Endodermal cell (in vitro differentiated cells): ENCODE data around the gene SLC25A31. TPM values are rescaled to one million over a fixed set of nuclear protein-coding genes. Genes with fewer than 3 reads are reported as not detected.

Experiments used
- DNase-seq: peaks from one replicate; pipeline ENCODE4 v3.0.0-alpha.2; 2017
- H3K27ac ChIP-seq: 2 replicates; pipeline ENCODE4 v1.5.1; 2013; ENCODE audit warnings: mild to moderate bottlenecking, low read depth, low read length, moderate library complexity
- H3K27me3 ChIP-seq: 2 replicates; pipeline ENCODE4 v1.6.1; 2013; ENCODE audit warnings: mild to moderate bottlenecking, low read length, moderate library complexity; ENCODE audit not compliant: insufficient read depth, control insufficient read depth, poor library complexity, severe bottlenecking
- H3K36me3 ChIP-seq: 2 replicates; pipeline ENCODE4 v1.7.0; 2013; ENCODE audit warnings: mild to moderate bottlenecking, low read length, moderate library complexity; ENCODE audit not compliant: control insufficient read depth, insufficient read depth
- H3K4me1 ChIP-seq: one replicate; pipeline ENCODE4 v1.7.0; 2013; ENCODE audit warnings: low read length; ENCODE audit not compliant: control insufficient read depth, insufficient read depth
- H3K4me3 ChIP-seq: 2 replicates; pipeline ENCODE4 v1.5.1; 2013; ENCODE audit warnings: mild to moderate bottlenecking, low read length, moderate library complexity
- H3K9ac ChIP-seq: 2 replicates; pipeline ENCODE4 v1.6.1; 2013; ENCODE audit warnings: mild to moderate bottlenecking, low read length, moderate library complexity; ENCODE audit not compliant: poor library complexity, severe bottlenecking; ENCODE audit errors: extremely low read depth
- H3K9me3 ChIP-seq: 2 replicates; pipeline ENCODE4 v1.6.1; 2013; ENCODE audit warnings: mild to moderate bottlenecking, low read length, moderate library complexity; ENCODE audit not compliant: control insufficient read depth
- H3K27ac Mint-ChIP-seq: 2 replicates; pipeline ENCODE4 v1.8.0; 2020; ENCODE audit warnings: mixed read lengths
- H3K27me3 Mint-ChIP-seq: 2 replicates; pipeline ENCODE4 v1.8.0; 2021; ENCODE audit warnings: mild to moderate bottlenecking, mixed read lengths; ENCODE audit not compliant: insufficient read depth
- H3K36me3 Mint-ChIP-seq: 2 replicates; pipeline ENCODE4 v1.8.0; 2020; ENCODE audit warnings: low read depth, mixed read lengths
- H3K4me1 Mint-ChIP-seq: 2 replicates; pipeline ENCODE4 v1.8.0; 2020; ENCODE audit warnings: mixed read lengths
- H3K4me3 Mint-ChIP-seq: 2 replicates; pipeline ENCODE4 v1.8.0; 2020; ENCODE audit warnings: mild to moderate bottlenecking, moderate library complexity, mixed read lengths
- H3K9me3 Mint-ChIP-seq: 2 replicates; pipeline ENCODE4 v1.8.0; 2020; ENCODE audit warnings: mild to moderate bottlenecking, mixed read lengths
- CTCF ChIP-seq: fragments of 200-600 bp; sonication (generic); conservative IDR thresholded peaks from 2 replicates; pipeline ENCODE4 v1.5.0; 2021; ENCODE audit warnings: antibody characterized with exemption, mild to moderate bottlenecking
- WGBS, 2 experiments: methylation state at CpG; one replicate each; pipeline versions ENCODE4 v1.1.5 to v1.1.7; 2013; ENCODE audit warnings: missing lambda C conversion rate in 2 of 2, mixed read lengths in 1 of 2; ENCODE audit not compliant: insufficient coverage in 1 of 2, insufficient read length in 1 of 2; 5-methylcytosine and 5-hydroxymethylcytosine counted together
- total RNA-seq, 2 donors: library from RNA; stranded (reverse); fragmentation: NEBNext Ultra II Directional in 1 of 2; extraction: Animal tissue kit (Norgen Biotek cat#: 25700) in 1 of 2; gene quantifications; 2 replicates in 1 of 2; 3 replicates in 1 of 2; pipeline ENCODE4 v1.2.1, GENCODE V29; 2021

Gene SLC25A31
- total RNA-seq, 2 donors from 2014 or later = not detected

DNA sequence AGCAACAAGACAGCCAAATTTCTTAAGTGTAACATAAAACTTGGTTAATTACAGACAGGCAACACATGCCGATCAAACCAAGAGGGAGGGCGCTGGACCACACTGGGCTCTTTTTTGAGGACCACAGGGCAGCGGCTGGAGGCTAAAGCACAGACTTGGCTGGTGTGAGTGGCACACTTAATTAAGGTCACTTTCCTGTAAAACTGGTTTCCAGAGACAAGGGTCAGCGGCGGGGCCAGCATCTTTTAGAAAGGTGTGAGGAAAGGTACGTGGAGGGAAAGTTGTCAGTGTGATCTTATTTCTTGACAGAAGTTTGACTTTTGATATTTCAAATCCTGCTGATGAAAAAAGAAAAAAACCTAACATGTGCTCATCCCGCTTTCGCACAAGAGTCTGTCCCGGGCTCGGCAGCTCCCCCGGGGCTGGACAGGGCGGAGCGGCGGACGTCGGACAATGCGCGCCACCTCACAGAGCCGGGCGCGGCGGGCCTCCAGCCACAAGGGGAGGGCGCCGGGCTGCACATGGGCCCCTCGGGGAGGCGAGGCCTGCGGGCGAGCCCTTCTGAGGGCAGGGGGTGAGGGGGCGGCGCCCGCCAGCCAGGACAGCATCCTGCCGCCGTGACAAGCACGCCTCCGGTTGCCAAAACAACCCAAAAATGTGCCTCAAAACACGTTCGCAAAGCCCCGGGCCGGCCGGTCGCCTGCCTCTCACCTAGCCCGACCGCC is 51.3 kb downstream of the SLC25A31 start:
- Histone ChIP-seq H3K27me3 (peaks cover 35% of the 10 kb centered on the region), H3K27ac (no peak overlapping the region), H3K9ac (peak overlapping the region; percentile 81), H3K4me1 (peaks cover 4% of the 10 kb centered on the region), H3K4me3 (peak overlapping the region; percentile 97), H3K9me3 (no peaks in the 10 kb centered on the region), H3K36me3 (no peaks in the 10 kb centered on the region)
- Mint-ChIP-seq H3K36me3 (no peaks in the 10 kb centered on the region), H3K9me3 (no peaks in the 10 kb centered on the region), H3K4me1 (peaks cover 15% of the 10 kb centered on the region), H3K27me3 (peaks cover 39% of the 10 kb centered on the region), H3K27ac (no peak overlapping the region), H3K4me3 (peak overlapping the region; percentile 79)
- WGBS, 2 experiments = 51 to 56% methylated on average over 28 to 43 of the region's 43 CpGs
- DNase-seq = no peak
- no peak for TF ChIP-seq CTCF

DNA sequence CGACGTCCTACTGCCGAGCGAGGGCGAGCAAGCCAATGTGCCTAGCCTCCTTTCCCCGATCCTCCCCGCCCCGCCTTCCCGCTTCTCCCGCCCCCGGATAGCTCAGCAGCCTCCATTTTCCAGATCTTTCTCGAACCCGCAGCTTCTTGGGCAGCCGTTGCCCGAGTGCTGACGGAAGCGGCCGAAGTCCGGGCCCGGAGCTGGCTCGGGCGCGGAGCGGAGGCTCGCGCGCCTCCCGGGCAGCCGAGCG is 51.8 kb downstream of the SLC25A31 start:
- Histone ChIP-seq H3K9me3 (no peaks in the 10 kb centered on the region), H3K4me3 (peak overlapping the region; percentile 97), H3K4me1 (peaks cover 4% of the 10 kb centered on the region), H3K36me3 (no peaks in the 10 kb centered on the region), H3K27ac (no peak overlapping the region), H3K9ac (peak overlapping the region; percentile 81), H3K27me3 (peaks cover 35% of the 10 kb centered on the region)
- no peaks in the 10 kb centered on the region for H3K36me3 Mint-ChIP-seq
- H3K4me1 Mint-ChIP-seq = peaks cover 13% of the 10 kb centered on the region
- TF ChIP-seq CTCF = no peak
- H3K4me3 Mint-ChIP-seq = peak overlapping the region; percentile 79
- no peaks in the 10 kb centered on the region for H3K9me3 Mint-ChIP-seq
- H3K27me3 Mint-ChIP-seq = peaks cover 39% of the 10 kb centered on the region
- WGBS, 2 experiments = 2 to 6% methylated on average over 5 to 30 of the region's 30 CpGs
- peak; percentile 96 for DNase-seq
- H3K27ac Mint-ChIP-seq = no peak overlapping the region

DNA sequence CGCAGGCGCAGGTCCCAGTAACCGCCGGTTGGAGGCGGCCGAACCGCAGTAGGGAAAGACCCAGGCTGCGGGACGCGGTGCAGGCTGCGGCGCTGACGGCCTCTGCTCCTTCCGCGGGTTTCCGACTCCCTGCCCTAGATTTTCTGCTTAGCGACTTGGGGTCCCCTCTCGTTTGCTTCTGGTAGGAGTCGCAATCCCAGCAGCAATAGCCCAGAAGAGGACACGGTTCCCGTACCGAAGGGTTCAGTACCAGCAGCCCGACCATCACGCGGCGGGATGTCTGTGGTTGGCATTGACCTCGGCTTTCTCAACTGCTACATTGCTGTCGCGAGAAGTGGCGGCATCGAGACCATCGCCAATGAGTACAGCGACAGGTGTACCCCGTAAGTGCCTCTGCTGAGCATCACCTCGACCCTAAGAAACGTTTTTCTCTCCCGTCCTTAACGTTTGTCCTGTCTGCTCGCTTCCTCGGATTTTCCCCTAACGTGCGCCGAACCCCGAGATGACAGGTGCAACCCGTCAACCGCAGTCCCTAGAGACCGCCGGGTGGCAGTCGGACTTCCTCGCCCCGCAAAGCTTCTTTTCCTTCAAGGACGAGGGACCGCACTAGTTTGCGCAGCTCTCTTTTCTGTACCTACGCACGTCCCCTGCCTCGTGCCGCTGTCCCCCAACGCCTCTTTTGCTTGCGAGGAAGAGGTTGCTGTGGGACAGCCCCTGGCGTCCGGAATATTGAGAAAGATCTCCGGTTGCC is 52.2 kb downstream of the SLC25A31 start, which contains the start of gene HSPA4L:
TSS of gene HSPA4L (plus strand) at position 48 of the 751 bp plus-strand sequence. CDS start at position 277, 229 bp downstream.
- TF ChIP-seq CTCF = peak; percentile 57
- Mint-ChIP-seq H3K9me3 (no peaks in the 10 kb centered on the region), H3K4me1 (peaks cover 10% of the 10 kb centered on the region), H3K4me3 (peak within 1 kb of the TSS; percentile 79), H3K27ac (peak within 1 kb of the TSS; percentile 87), H3K27me3 (peaks cover 39% of the 10 kb centered on the region), H3K36me3 (no peaks in the 10 kb centered on the region)
- H3K4me3 ChIP-seq = peak within 1 kb of the TSS; percentile 97
- H3K9me3 ChIP-seq = no peaks in the 10 kb centered on the region
- DNase-seq = no peak
- peak within 1 kb of the TSS; percentile 81 for H3K9ac ChIP-seq
- no peak within 1 kb of the TSS for H3K27ac ChIP-seq
- H3K36me3 ChIP-seq = no peaks in the 10 kb centered on the region
- peaks cover 35% of the 10 kb centered on the region for H3K27me3 ChIP-seq
- 0 to 1% methylated on average over 42 to 63 of the region's 63 CpGs for WGBS, 2 experiments
- H3K4me1 ChIP-seq = peaks cover under 1% of the 10 kb centered on the region
